HG03460 (cell line): ENCODE measurements around the gene PTX3.

Experiments
- ATAC-seq: cut with Tn5 transposase; IDR thresholded peaks from one replicate; pipeline ENCODE4 v1.9.1; 2021; ENCODE audit not compliant: unreplicated experiment

PTX3 gene

GRCh38 chr3:157436583-157437291 lies at the start of gene PTX3:
TSS of gene PTX3 (plus strand) at chr3:157436850. CDS start at chr3:157436934, 84 bp downstream.
- no peak for ATAC-seq

GRCh38 chr3:157387708-157388435 lies 48.8 kb upstream of the PTX3 start:
- no peak for ATAC-seq

GRCh38 chr3:157388976-157389375 lies 47.7 kb upstream of the PTX3 start:
- ATAC-seq, result no peak

DNA sequence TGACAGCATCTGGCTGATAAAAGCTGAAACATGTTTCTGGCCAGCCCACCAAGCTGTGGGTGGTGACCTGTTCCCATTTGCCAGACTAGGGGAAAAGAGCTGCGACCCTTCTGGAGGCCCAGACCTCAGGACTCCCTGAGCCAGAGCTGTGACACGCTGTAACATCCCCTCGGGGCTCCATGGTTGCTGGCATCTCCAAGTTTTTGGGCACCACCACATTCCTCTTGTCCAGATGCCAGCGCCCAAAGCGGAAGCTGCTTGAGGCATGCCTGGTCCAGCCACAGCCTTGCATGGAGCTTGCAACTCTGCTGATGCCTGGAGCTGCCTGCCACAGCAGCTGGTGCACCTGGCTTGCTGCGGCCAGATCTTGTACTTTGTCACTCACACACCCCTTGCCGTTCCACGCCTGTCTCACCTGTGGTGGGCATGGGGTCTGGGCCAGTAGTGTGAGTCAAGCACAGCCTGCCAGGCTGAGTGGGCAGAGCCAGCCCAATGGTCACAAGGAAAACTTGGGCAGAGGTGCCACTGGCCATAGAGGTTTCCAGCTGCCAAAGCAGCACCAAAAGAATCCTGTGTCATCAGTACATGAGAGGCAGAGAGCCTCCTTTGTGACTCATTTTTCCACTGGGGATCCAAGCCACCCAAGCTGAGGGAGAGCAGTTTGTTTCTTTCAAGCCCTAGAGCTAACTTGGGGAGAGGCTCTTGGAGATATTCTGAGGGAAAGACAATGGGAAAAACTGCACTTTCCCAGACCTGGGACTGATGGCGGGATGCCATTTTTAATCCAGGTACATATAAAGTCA lies 45.7 kb upstream of the PTX3 start:
- no peak for ATAC-seq

GRCh38 chr3:157392104-157392503 lies 44.5 kb upstream of the PTX3 start:
- no peak for ATAC-seq

DNA sequence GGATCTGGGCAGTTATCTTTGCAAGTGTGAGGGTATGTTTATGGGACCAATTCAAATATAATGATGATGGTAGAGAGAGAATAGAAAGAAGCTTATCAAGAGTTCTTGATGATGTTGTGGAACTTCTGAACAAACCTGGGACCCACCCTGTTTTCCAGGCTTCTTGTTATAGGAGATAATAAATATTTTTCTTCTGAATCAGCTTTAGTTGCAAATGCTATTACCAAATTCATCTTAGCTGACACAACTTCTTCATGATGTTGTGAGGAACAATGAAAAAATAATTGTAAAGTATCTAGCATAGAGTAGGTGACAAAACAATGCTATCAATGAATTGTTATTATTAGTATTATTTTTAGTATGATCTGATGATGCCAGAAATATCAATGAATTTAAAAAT lies 43.5 kb upstream of the PTX3 start:
- ATAC-seq, result no peak

- no peak for ATAC-seq
Measured at GRCh38 chr3:157394411-157394810, 42.2 kb upstream of the PTX3 start.

- no peak for ATAC-seq
Measured at GRCh38 chr3:157398598-157398997, 38.1 kb upstream of the PTX3 start.

GRCh38 chr3:157404381-157404780 lies 32.3 kb upstream of the PTX3 start:
- no peak for ATAC-seq

GRCh38 chr3:157405457-157405856 lies 31.2 kb upstream of the PTX3 start:
- ATAC-seq, result no peak

- no peak for ATAC-seq
Measured at GRCh38 chr3:157406394-157406793, 30.3 kb upstream of the PTX3 start.

DNA sequence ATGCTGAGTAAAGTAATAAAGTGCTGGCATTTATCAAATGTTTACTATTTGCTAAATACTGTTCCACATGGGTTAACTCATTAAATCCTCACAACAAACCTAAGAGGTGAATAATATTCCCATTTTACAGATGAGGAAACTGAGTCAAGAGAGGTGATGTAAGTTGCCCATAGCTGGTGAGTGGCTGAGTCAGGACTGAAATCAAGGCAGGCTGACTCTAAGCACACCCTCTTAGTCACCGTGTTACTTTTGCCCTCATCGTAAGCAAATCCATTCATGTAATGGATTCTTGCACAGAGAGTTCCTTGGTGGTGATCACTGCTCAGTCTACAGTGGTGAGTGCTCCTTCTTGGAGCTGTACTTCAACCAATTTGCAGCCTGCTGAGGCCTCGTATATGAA lies 28.9 kb upstream of the PTX3 start:
- ATAC-seq, result no peak

DNA sequence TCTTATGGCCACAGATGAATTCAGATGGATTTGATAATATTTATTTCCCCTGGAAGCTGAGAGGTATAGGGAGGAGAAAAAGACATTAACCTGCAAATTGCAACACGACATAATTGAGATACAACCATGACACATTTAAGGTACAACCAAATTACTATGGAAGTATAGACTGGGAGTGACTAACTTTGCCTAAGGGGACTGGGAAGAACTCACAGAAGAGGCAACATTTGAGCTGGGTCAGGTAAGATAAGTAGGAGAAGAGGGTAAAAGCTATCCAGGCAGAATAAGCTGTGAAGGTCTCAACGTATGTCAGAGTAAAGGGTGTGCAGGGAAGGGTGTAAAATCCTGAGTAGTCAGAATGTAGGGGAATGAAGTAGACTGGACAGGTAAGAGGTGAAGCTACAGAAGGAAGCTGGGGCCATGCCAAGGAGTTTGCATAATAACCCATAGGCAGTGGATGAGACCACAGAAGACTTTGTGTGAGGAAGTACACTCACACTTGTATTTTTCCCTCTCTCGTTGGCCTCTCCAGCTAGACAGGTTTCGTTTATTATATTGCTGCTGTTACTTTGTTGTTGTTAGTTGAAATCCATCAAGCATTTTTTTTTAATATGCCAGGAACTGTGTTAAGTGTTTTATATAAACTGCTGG lies 28.0 kb upstream of the PTX3 start:
- ATAC-seq, result no peak

- ATAC-seq, result no peak
Measured at GRCh38 chr3:157409516-157409915, 27.1 kb upstream of the PTX3 start.

DNA sequence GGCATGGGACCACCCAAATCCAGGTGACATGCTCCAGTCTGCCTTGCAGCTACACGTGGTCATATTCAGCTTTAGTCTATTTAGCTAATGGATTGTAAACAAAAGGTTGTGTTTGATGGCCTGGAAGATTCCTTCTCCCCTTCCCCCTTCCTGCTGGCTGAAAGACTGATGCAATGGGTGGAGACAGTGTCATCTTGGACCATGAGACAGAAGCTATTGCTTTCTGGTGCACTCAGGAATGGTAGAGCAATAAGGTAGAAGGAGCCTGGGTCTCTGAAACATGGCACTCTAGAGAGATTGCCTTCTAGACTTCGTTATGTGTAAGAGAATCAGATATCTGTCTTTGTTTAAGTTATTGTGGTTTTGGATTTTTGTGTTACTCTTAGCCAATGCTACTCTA lies 25.7 kb upstream of the PTX3 start:
- no peak for ATAC-seq

DNA sequence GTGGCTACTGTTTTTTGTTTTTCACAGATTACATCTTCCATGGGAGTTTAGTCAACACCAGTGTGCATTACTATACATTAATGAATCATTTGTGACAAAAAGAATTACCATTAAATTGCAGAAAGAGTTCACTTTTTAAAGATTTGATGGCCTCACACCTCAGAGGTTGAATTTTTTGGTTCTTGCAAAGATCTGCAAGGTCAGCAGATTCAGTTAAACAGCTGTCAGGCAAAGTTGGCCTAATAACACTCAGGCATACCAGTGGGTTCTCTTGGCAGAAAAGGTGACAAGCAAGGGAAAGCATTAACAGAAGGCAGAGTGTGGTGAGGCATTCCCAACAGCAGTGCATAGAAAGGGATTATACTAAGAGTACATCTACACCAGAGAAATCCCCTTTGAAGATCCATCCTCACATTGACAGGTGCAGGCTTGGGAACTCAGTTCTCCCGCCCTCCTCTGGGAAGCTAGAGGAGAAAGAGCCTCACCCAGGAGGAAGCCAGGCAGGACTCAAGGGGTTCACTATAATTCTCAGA lies 24.3 kb upstream of the PTX3 start:
- no peak for ATAC-seq

GRCh38 chr3:157414861-157415260 lies 21.8 kb upstream of the PTX3 start:
- ATAC-seq, result no peak

- no peak for ATAC-seq
Measured at GRCh38 chr3:157416347-157417087, 20.1 kb upstream of the PTX3 start.

- ATAC-seq, result no peak
Measured at GRCh38 chr3:157417247-157417646, 19.4 kb upstream of the PTX3 start.

- ATAC-seq, result no peak
Measured at GRCh38 chr3:157418104-157418503, 18.5 kb upstream of the PTX3 start.
